ENCODE results near the gene FOXL2. TPM values are rescaled to one million over a fixed set of nuclear protein-coding genes. Genes with fewer than 3 reads are reported as not detected.

The FOXL2 gene
- total and polyA plus RNA-seq, 8 donors = 0.02 to 0.28 (median 0.07) TPM

DNA sequence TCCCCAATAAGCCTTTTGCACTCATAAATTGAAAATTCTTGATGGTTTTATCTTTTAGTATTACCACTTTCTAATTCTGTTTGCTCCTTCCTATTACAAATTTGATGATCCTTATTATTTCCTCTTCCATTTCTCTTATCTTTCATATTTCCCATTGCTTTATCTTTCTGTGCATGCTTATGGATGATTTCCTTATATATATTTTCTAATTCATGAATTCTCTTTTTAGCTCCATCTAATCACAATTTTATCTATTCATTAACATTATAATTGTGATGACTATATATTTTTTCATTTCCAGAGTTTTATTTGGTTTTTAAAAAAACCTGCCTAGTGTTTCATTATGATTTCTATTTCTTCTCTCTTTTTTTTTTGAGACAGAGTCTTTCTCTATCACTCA lies 18.0 kb upstream of the FOXL2 start:
- no peak for DNase-seq
- intact Hi-C loops (cut with DNase I) = no loop called here
- Histone ChIP-seq H3K27me3 (peaks cover 0 to 4% (median 0%) of the 10 kb centered on the region in 4 donors), H3K4me3 (no peak overlapping the region), H3K9me3 (no peaks in the 10 kb centered on the region), H3K4me1 (no peaks in the 10 kb centered on the region), H3K27ac (no peak overlapping the region), H3K36me3 (no peaks in the 10 kb centered on the region)
- ATAC-seq = no peak
- FAIRE-seq = no peak
- TF ChIP-seq, protein P1, sequence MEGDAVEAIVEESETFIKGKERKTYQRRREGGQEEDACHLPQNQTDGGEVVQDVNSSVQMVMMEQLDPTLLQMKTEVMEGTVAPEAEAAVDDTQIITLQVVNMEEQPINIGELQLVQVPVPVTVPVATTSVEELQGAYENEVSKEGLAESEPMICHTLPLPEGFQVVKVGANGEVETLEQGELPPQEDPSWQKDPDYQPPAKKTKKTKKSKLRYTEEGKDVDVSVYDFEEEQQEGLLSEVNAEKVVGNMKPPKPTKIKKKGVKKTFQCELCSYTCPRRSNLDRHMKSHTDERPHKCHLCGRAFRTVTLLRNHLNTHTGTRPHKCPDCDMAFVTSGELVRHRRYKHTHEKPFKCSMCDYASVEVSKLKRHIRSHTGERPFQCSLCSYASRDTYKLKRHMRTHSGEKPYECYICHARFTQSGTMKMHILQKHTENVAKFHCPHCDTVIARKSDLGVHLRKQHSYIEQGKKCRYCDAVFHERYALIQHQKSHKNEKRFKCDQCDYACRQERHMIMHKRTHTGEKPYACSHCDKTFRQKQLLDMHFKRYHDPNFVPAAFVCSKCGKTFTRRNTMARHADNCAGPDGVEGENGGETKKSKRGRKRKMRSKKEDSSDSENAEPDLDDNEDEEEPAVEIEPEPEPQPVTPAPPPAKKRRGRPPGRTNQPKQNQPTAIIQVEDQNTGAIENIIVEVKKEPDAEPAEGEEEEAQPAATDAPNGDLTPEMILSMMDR (IDR thresholded peaks at IDR 0.05) = no peak

DNA sequence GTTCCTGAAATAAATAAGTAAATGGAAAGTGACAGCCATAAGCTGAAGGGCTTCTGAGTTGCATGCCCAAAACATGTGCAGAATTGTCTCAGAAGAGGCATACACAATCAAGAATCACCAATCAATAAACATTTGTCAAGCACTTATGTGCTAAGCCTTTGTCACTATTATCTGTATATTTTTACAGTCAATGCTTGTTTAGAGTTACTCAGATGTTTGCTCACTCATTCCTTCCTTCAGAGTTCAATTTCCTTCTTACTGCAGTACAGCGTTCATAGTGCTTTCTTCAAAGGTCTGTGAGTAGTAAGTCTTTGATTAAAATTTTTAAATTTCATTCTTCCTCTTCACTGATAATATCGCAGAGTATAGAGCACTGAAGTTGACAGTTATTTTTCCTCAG lies 17.3 kb upstream of the FOXL2 start:
- DNase-seq (no peak), FAIRE-seq (no peak), ATAC-seq (no peak)
- peaks cover 0 to 4% (median 0%) of the 10 kb centered on the region in 4 donors for H3K27me3 ChIP-seq
- no peak overlapping the region for H3K27ac ChIP-seq
- intact Hi-C loops (cut with DNase I) = no loop called here
- H3K4me3 ChIP-seq = no peak overlapping the region
- no peaks in the 10 kb centered on the region for H3K36me3 ChIP-seq
- no peaks in the 10 kb centered on the region for H3K9me3 ChIP-seq
- H3K4me1 ChIP-seq = no peaks in the 10 kb centered on the region
- 84 to 88% methylated on average over 2 of the region's 2 CpGs for WGBS, 2 donors
- TF ChIP-seq, protein P1 (IDR thresholded peaks at IDR 0.05) = no peak

GRCh38 chr3:138962854-138963560 lies 16.1 kb upstream of the FOXL2 start:
- TF ChIP-seq, protein P1 (IDR thresholded peaks at IDR 0.05) = no peak
- no peaks in the 10 kb centered on the region for H3K9me3 ChIP-seq
- FAIRE-seq (no peak), ATAC-seq (no peak), DNase-seq (no peak)
- intact Hi-C loops (cut with DNase I) = no loop called here
- H3K36me3 ChIP-seq = no peaks in the 10 kb centered on the region
- no peak overlapping the region for H3K27ac ChIP-seq
- 72 to 77% methylated on average over 8 of the region's 8 CpGs for WGBS, 2 donors
- H3K27me3 ChIP-seq = peaks cover 0 to 4% (median 0%) of the 10 kb centered on the region in 4 donors
- no peaks in the 10 kb centered on the region for H3K4me1 ChIP-seq
- no peak overlapping the region for H3K4me3 ChIP-seq

GRCh38 chr3:138960417-138960852 lies 13.5 kb upstream of the FOXL2 start:
- intact Hi-C loops (cut with DNase I) = no loop called here
- no peaks in the 10 kb centered on the region for H3K36me3 ChIP-seq
- no peak overlapping the region for H3K27ac ChIP-seq
- no peak for DNase-seq
- FAIRE-seq = no peak
- TF ChIP-seq, protein P1 (IDR thresholded peaks at IDR 0.05) = no peak
- peaks cover 0 to 4% (median 1%) of the 10 kb centered on the region in 4 donors for H3K27me3 ChIP-seq
- H3K4me1 ChIP-seq = no peaks in the 10 kb centered on the region
- 14 to 22% methylated on average over 32 to 36 of the region's 36 CpGs for WGBS, 2 donors
- no peaks in the 10 kb centered on the region for H3K9me3 ChIP-seq
- ATAC-seq = no peak
- no peak overlapping the region for H3K4me3 ChIP-seq

- no peak overlapping the region for H3K27ac ChIP-seq
- TF ChIP-seq, protein P1 (IDR thresholded peaks at IDR 0.05) = no peak
- DNase-seq = no peak
- H3K27me3 ChIP-seq = peaks cover 0 to 23% (median 1%) of the 10 kb centered on the region in 4 donors
- intact Hi-C loops (cut with DNase I) = no loop called here
- no peak for ATAC-seq
- H3K36me3 ChIP-seq = no peaks in the 10 kb centered on the region
- H3K4me1 ChIP-seq = peaks cover 0 to 9% (median 0%) of the 10 kb centered on the region in 3 donors
- 86 to 93% methylated on average over 8 of the region's 8 CpGs for WGBS, 2 donors
- no peak for FAIRE-seq
- H3K4me3 ChIP-seq = no peak overlapping the region
- H3K9me3 ChIP-seq = no peaks in the 10 kb centered on the region
Measured at GRCh38 chr3:138950701-138951100, 3.8 kb upstream of the FOXL2 start.
